ENCODE data around the gene SNTG2.

The SNTG2 gene

GRCh38 chr2:929011-929735 is 21.5 kb upstream of the SNTG2 start:
- DNase-seq = no peak

DNA sequence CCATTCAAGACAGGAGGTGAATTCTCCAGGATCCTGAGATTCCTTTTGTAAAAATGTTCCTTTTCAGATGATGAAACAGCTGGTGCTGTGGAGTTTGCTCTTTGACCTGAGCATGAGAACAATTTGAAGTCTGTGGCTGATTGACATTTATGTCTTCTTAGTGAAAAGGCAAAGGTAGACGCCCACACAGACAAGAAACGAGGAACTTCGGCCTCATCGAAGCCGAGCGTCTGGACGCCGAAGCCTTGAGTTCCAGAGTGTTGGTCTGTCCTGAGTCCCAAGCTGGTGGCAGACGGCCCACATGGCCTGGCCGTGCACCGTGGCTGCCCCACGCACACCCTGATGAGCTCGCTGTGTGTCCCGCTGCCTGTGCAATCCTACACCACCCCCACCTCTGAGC is 20.7 kb upstream of the SNTG2 start:
- DNase-seq = no peak

DNA sequence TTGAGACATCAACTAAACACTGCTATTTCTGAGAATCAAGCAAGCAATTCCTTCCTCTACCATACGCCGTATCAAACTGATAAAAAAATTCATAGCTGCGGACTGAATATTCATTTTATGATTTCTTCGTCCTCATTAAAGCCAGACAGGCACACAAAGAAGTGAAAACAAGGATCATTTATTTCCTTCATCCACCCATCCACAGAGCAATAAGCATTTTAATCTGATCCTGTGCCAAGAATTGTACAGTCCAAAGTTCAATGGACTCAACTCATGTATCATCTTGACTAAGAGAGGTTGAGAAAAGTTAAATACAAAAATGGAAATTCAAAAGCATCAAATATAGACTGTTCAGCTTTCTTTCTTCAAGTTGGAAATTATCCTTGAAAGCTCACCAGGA is 19.7 kb upstream of the SNTG2 start:
- no peak for DNase-seq

GRCh38 chr2:932320-933115 is 18.1 kb upstream of the SNTG2 start:
- no peak for DNase-seq

- DNase-seq = no peak
These were observed 16.8 kb upstream of the SNTG2 start for GRCh38 chr2:933734-934295.

DNA sequence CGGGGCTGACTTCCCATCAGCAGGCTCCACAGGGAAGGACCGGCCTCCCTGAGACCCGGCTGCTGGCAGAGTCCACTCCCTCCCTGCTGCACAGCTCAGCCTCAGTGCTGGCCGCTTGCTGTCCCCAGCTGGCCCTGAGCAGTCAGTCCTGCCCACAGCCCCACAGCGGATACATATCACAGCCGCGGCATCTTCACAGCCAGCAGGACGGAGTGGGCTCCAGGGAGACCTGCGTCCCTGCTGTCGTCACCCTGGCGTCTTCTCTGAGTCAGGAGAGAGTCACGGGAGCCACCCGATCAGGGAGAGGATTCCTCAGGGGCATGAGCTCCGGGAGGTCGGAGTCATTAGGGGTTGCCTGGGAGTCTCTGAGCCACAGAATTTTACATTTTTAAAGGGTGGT is 13.1 kb upstream of the SNTG2 start:
- no peak for DNase-seq

- no peak for DNase-seq
These were observed 12.3 kb upstream of the SNTG2 start for GRCh38 chr2:938181-939005.

GRCh38 chr2:939936-940601 is 10.6 kb upstream of the SNTG2 start:
- no peak for DNase-seq

DNA sequence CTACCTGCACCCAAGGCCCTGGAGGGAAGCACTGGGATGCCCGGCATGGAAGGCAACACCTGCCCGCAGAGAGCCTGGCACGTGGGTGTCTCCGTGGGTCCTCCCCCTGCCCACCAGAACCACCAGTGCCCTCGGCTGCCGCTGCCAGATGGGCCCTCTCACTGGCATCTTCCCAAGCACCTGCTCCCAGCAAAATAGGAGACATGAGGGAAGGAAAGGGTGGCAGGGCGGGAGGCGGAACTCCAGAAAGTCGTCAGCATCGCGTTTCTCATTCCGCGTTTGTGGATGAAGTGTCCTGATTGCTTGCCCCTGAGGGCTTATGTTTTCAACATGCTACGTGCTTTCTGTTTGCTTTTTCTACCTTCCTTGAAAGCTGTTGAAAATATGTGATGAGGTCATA is 8.8 kb upstream of the SNTG2 start:
- DNase-seq = no peak

DNA sequence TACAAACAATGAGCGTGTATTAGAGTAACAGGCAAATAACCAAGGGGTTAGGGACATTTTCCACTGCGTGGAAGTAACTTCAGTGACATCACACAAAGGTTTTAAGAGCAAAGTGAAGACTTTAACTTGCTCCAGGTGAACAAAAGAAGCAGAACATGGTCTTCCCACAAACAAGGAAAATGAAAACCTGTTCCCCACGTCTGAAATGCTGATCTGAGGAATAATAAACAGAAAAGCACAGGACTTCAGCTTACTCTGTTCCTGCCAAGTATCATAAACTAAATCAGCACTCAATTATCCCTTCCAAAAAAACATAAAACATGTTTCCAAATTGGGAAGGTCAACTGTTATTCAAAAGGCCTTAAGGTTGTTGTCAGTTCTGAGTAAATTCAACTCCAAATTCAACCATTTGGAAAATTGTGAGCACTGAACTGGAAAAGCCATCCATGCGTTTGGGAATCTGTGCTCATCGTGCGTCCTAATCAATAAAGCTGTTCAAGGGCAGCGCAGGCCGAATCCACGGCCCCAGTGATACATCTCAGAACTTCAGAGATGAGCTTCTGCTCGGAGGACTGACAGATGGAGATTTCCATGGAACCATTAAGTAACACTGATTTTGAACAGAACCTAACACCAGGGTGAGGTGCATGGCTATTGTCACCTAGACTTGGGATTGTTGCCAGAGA is 7.7 kb upstream of the SNTG2 start:
- no peak for DNase-seq

DNA sequence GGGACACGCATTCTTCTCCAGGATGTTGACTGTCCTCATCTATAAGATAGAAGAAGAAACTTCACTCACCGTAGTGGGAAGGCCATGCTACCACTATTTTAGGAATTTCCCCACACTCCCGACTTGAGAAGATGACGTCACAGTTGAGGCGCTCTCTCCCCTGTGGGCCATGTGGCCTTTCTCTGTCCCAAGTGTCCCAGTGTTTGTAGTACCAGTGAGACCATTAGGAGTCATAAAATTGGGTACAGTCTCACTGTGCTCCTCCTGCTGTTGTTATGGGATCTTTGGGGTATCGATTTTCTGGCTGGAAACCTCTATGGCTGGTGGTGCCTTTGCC is 7.2 kb upstream of the SNTG2 start:
- DNase-seq = no peak

DNA sequence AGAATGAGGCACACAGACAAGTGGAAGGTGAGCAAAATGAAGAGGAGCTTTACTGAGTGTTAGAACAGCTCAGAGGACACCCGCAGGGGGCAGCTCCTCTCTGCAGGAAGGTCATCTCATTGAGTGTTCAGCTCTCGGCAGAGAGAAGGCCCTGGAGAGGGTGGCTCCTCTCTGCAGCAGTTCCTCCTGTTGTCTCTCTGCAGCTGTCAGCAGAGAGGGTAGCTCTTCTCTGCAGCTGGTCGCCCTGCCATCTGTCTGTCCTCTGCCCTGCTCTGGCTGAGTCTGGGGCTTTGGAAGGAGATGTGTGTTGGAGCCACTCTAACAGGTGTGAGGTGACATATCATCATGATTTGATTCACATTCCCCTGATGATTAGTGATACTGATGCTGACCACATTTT is 6.8 kb upstream of the SNTG2 start:
- DNase-seq = no peak

- DNase-seq = no peak
These were observed 6.0 kb upstream of the SNTG2 start for GRCh38 chr2:944693-945092.

DNA sequence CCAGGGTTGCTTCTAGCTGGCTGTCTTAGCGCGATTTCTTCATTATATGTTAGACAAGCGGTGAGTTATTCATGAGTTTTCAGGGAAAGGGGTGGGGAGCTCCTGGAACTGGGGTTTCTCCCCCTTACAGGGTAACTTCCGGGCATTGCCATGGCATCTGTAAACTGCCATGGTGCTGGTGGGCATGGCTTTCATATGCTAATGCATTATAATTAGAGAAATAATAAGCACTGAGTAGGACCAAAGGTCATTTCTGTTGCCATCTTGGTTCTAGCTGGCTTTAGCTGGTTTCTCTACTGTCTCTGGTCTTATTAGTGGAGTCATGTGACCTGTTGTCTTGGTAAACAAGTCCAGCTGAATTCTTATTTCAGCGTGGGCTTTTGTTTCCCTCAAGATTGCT is 5.5 kb upstream of the SNTG2 start:
- no peak for DNase-seq

- no peak for DNase-seq
These were observed 4.3 kb upstream of the SNTG2 start for GRCh38 chr2:946073-946948.

DNA sequence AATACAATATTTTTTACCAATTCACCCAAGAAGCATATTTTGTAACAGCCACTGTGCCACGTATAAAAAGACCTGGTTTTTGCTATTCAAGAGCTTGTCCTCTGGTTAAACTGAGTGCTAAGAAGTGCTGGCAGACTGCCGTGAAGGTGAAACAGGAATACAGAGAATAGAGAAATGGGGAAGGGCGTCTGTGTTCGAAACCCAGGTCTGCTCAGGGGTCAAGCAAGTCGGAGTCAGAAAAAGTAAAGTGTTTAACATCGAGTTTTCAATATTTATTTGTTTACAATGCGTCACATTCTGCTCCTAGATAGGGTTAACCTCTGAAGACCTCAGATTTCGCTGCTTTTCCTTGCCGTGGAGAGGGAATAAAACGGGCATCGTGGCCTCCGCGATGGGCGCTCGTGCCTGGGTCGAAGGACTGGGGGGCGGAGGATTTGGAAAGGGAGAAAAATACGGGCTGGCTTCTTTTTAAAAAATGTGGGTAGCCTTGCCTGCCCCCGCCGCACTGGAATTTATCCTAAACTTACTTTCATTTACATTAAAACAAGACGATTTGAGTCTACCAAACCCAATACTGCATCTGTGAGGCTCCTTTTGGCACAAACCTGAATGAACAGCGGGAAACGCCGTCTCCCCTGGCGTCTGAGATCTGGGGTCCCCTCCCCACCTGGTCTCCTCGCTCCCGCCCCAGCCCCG is 1.1 kb upstream of the SNTG2 start:
- no peak for DNase-seq

- DNase-seq = no peak
These were observed 766 bp downstream of the SNTG2 start for GRCh38 chr2:951224-952006.

- no peak for DNase-seq
These were observed 2.8 kb downstream of the SNTG2 start for GRCh38 chr2:953408-953807.

DNA sequence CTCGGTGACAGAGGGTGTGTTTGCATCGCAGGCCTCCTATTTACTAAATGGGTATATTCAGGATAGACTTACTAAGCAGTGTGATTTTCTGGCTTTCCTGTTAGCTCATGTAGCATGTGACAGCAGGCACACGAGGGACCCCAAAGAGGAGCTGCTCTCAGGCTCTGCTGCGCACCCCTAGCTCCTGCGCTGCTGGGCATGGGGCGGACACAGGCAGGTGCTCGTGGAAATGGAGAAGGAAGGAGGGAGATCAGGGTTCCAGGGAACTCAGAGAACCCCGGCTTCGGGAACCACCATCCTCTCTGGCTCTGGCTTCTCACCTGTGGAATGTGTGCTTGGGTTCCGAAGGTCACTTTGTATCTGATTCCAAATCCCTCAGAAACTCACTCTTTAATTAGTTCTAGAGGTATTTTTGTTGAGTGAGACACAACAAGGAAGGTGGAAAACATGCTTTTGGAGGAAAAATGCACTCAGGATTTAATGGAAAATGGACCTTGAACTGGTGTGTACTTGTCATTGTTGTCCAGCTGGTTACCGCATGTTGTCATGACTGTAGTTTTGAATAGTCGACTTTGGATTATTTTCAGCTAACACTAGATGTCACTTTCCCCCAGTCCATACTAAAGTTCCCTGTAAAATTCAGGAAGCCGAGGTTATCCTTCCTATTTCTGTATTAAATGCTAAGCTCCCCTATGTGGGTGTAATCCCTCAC is 3.5 kb downstream of the SNTG2 start:
- no peak for DNase-seq

All from CD4-positive, alpha-beta T cell treated with Interleukin-17A for 4 hours (primary cell).